Peyer's patch (tissue), 4 donors: ENCODE results near the gene LSR. TPM values are rescaled to one million over a fixed set of nuclear protein-coding genes. Genes with fewer than 3 reads are reported as not detected.

Source experiments
- DNase-seq, 3 donors: peaks; one replicate each; pipeline ENCODE4 v3.0.0-alpha.2; 2017 to 2019
- H3K27ac ChIP-seq, 4 donors: fragments of 200-600 bp; sonication (generic); one replicate each; pipeline ENCODE4 v1.5.1; 2016 to 2019
- H3K27me3 ChIP-seq, 2 donors: fragments of 200-600 bp; sonication (generic); one replicate each; pipeline ENCODE4 v1.5.1; 2019
- H3K36me3 ChIP-seq, 3 donors: fragments of 200-600 bp; sonication (generic); one replicate each; pipeline ENCODE4 v1.5.1; 2016 to 2019
- H3K4me1 ChIP-seq, 4 donors: fragments of 200-600 bp; sonication (generic); one replicate each; pipeline ENCODE4 v1.5.1; 2016 to 2019
- H3K4me3 ChIP-seq, 4 donors: fragments of 200-600 bp; sonication (generic); 1 replicate in 3 of 4; 2 replicates in 1 of 4; pipeline ENCODE4 v1.5.1; 2016 to 2019; ENCODE audit warnings: mild to moderate bottlenecking in 1 of 4
- H3K9me3 ChIP-seq, 4 donors: fragments of 200-600 bp; sonication (generic); one replicate each; pipeline ENCODE4 v1.5.1; 2016 to 2019; ENCODE audit warnings: mild to moderate bottlenecking in 1 of 4
- CTCF ChIP-seq, 6 experiments: fragments of 450-650 bp in 4 of 6; fragments of 200-600 bp in 2 of 6; sonication (generic) in 1 of 6; IDR thresholded peaks; one replicate each; pipeline ENCODE4 v1.5.1; 2017 to 2019; ENCODE audit warnings: antibody characterized with exemption in 6 of 6, mild to moderate bottlenecking in 3 of 6, moderate library complexity in 1 of 6
- POLR2A ChIP-seq, 2 donors: fragments of 450-650 bp; IDR thresholded peaks; one replicate each; pipeline ENCODE4 v1.5.1; 2017; ENCODE audit warnings: antibody characterized with exemption in 2 of 2, mild to moderate bottlenecking in 2 of 2, moderate library complexity in 2 of 2
- total RNA-seq, 4 donors: library from RNA; depleted of rRNA; stranded (reverse); fragments of >200 nt; gene quantifications; one replicate each; pipeline ENCODE4 v1.1.0, GENCODE V29; 2016

LSR gene
- total RNA-seq, 4 donors from 2014 or later: 28.9 to 214 (median 188) TPM

GRCh38 chr19:35247526-35248309, 1.1 kb upstream of the LSR start:
- H3K27ac ChIP-seq: peak overlapping the region; percentile 89 to 98 (median 94)
- peak; percentile 72 to 94 (median 92) for DNase-seq
- H3K4me3 ChIP-seq: peak overlapping the region; percentile 73 to 90 (median 75)
- peaks cover 0 to 19% (median 0%) of the 10 kb centered on the region in 4 donors for H3K4me1 ChIP-seq
- H3K36me3 ChIP-seq: peaks cover 0 to 9% (median 0%) of the 10 kb centered on the region in 3 donors
- peak; percentile 30 to 38 for TF ChIP-seq POLR2A (IDR thresholded peaks at IDR 0.05)
- peak; percentile 41 to 73 (median 63) for TF ChIP-seq CTCF (IDR thresholded peaks at IDR 0.05)
- H3K9me3 ChIP-seq: no peaks in the 10 kb centered on the region
- H3K27me3 ChIP-seq: no peaks in the 10 kb centered on the region

GRCh38 chr19:35249146-35249847, 495 bp downstream of the LSR start:
- Histone ChIP-seq H3K4me1 (peaks cover 0 to 19% (median 0%) of the 10 kb centered on the region in 4 donors), H3K27me3 (no peaks in the 10 kb centered on the region), H3K27ac (peak overlapping the region; percentile 89 to 98 (median 94)), H3K4me3 (peak overlapping the region; percentile 73 to 90 (median 75)), H3K9me3 (no peaks in the 10 kb centered on the region), H3K36me3 (peaks cover 0 to 24% (median 0%) of the 10 kb centered on the region in 3 donors)
- TF ChIP-seq CTCF (IDR thresholded peaks at IDR 0.05): no peak
- TF ChIP-seq POLR2A (IDR thresholded peaks at IDR 0.05): no peak
- DNase-seq: peak in 1 of 3 donors; percentile 40

DNA sequence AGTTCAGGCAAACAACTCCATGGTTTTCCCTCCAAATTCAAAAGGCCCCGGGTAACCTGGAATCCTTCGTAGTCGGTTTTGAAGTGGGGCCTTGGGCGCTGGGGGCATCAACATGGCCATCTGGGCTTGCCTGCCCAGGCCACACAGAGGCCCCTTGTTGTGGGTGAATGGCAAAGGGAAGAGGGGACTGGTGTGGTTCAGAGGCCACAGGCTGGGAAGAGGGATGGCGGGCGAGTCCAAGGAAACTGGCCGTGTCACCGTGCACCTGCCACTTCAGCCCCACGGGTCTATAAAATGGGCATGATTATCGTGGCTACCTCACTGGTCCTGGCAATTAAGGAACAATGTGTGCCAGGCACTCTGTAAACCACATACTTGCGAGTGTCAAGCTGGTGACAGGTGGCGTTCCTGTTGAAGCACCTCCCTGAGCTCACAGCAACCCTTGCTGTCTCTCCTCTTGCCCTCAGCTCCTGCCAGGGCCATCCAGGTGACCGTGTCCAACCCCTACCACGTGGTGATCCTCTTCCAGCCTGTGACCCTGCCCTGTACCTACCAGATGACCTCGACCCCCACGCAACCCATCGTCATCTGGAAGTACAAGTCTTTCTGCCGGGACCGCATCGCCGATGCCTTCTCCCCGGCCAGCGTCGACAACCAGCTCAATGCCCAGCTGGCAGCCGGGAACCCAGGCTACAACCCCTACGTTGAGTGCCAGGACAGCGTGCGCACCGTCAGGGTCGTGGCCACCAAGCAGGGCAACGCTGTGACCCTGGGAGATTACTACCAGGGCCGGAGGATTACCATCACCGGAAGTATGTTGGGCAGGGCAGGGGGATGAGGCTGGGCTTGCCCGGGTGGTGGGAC, 1.3 kb downstream of the LSR start:
- TF ChIP-seq POLR2A (IDR thresholded peaks at IDR 0.05) (no peak), CTCF (IDR thresholded peaks at IDR 0.05) (no peak)
- Histone ChIP-seq H3K36me3 (peaks cover 0 to 32% (median 0%) of the 10 kb centered on the region in 3 donors), H3K27me3 (no peaks in the 10 kb centered on the region), H3K4me1 (peaks cover 0 to 19% (median 0%) of the 10 kb centered on the region in 4 donors), H3K4me3 (peak overlapping the region; percentile 73 to 90 (median 75)), H3K27ac (peak overlapping the region; percentile 89 to 98 (median 94)), H3K9me3 (no peaks in the 10 kb centered on the region)
- peak; percentile 17 to 47 (median 44) for DNase-seq

GRCh38 chr19:35251456-35251855, 2.7 kb downstream of the LSR start:
- Histone ChIP-seq H3K36me3 (peaks cover 0 to 36% (median 0%) of the 10 kb centered on the region in 3 donors), H3K4me1 (peaks cover 0 to 19% (median 0%) of the 10 kb centered on the region in 4 donors), H3K9me3 (no peaks in the 10 kb centered on the region), H3K27me3 (no peaks in the 10 kb centered on the region), H3K27ac (no peak overlapping the region), H3K4me3 (no peak overlapping the region)
- DNase-seq: peak in 1 of 3 donors; percentile 13
- no peak for TF ChIP-seq CTCF (IDR thresholded peaks at IDR 0.05)
- TF ChIP-seq POLR2A (IDR thresholded peaks at IDR 0.05): no peak
